HepG2 (cell line): ENCODE measurements around the gene KTN1. TPM values are rescaled to one million over a fixed set of nuclear protein-coding genes. Genes with fewer than 3 reads are reported as not detected.

Experiments used
- ATAC-seq: fragments of 200-7000 bp; cut with Tn5 transposase; 3 replicates; pipeline ENCODE4 v1.9.1; 2020; ENCODE audit warnings: mild to moderate bottlenecking, moderate library complexity
- BruUV-seq: library from RNA; stranded (reverse); fragments of 400-500 nt; replicated peaks from 2 replicates; lab custom pipeline; 2021; lab: Mats Ljungman, UMichigan
- CTCF ChIA-PET: fragments of 300-600 bp; formaldehyde crosslinking; extraction: SDS; loops from one replicate; lab custom pipeline; 2021; ENCODE audit warnings: low total read pairs, inconsistent platforms, low intra/inter-chr PET ratio; lab: Yijun Ruan, JAX
- POLR2A ChIA-PET: fragments of 350-600 bp; sonication (Branson Sonifier 250); formaldehyde crosslinking; loops from one replicate; lab custom pipeline; 2020; ENCODE audit warnings: antibody characterized with exemption, inconsistent platforms; lab: Yijun Ruan, JAX
- DNase-seq: peaks from one replicate; pipeline ENCODE4 v3.0.0-alpha.2; 2015; ENCODE audit warnings: low spot score
- FAIRE-seq: peaks from 3 replicates; lab custom pipeline; 2011; peaks lifted over from hg19 to GRCh38; lab: Jason Lieb, UNC
- H2AFZ ChIP-seq: one replicate; pipeline ENCODE4 v1.6.1; 2011; ENCODE audit warnings: low read length, inconsistent platforms
- H3K27ac ChIP-seq: fragments of 300-600 bp; 3 replicates; pipeline ENCODE4 v1.8.0; 2011; ENCODE audit warnings: mixed run types, mild to moderate bottlenecking, mixed read lengths, low read length, inconsistent platforms; ENCODE audit not compliant: insufficient read depth; ENCODE audit errors: extremely low read length
- H3K27me3 ChIP-seq, 2 experiments: fragments of 200-600 bp in 1 of 2; 2 replicates in 1 of 2; 3 replicates in 1 of 2; pipeline versions ENCODE4 v1.6.0 to v1.8.0; 2011; ENCODE audit warnings: low read length in 2 of 2, mild to moderate bottlenecking in 2 of 2, moderate library complexity in 2 of 2, inconsistent platforms in 1 of 2; ENCODE audit not compliant: insufficient read depth in 2 of 2, control insufficient read depth in 1 of 2
- H3K36me3 ChIP-seq, 2 experiments: fragments of 200-600 bp in 1 of 2; replicated peaks in 1 of 2; 2 replicates in 1 of 2; 3 replicates in 1 of 2; pipeline versions ENCODE4 v1.5.1 to v1.8.0; 2011; ENCODE audit warnings: low read length in 2 of 2, inconsistent platforms in 1 of 2; ENCODE audit not compliant: insufficient read depth in 2 of 2, control insufficient read depth in 1 of 2
- H3K4me1 ChIP-seq: 2 replicates; pipeline ENCODE4 v1.5.1; 2012; ENCODE audit warnings: low read length, inconsistent platforms; ENCODE audit not compliant: insufficient read depth
- H3K4me2 ChIP-seq: 2 replicates; pipeline ENCODE4 v1.6.0; 2011; ENCODE audit warnings: low read depth, low read length, inconsistent platforms
- H3K4me3 ChIP-seq, 3 experiments: fragments of 200-600 bp in 1 of 3; sonication (generic), shearing (Covaris generic) in 1 of 3; replicated peaks in 1 of 3; 2 replicates each; pipeline ENCODE4 v1.5.1; 2011 to 2016; ENCODE audit warnings: low read length in 3 of 3, inconsistent platforms in 2 of 3, low read depth in 2 of 3, mild to moderate bottlenecking in 2 of 3, control low read depth in 1 of 3, mixed read lengths in 1 of 3; ENCODE audit not compliant: insufficient read depth in 1 of 3
- H3K79me2 ChIP-seq: one replicate; pipeline ENCODE4 v1.6.1; 2011; ENCODE audit warnings: low read length, inconsistent platforms; ENCODE audit not compliant: insufficient read depth
- H3K9ac ChIP-seq: 2 replicates; pipeline ENCODE4 v1.6.0; 2011; ENCODE audit warnings: mild to moderate bottlenecking, low read depth, low read length, inconsistent platforms; ENCODE audit not compliant: insufficient read depth
- H3K9me3 ChIP-seq: 2 replicates; pipeline ENCODE4 v1.5.1; 2012; ENCODE audit warnings: mild to moderate bottlenecking, low read length
- H4K20me1 ChIP-seq: 2 replicates; pipeline ENCODE4 v1.6.0; 2011; ENCODE audit warnings: inconsistent platforms, mild to moderate bottlenecking, low read length, moderate library complexity; ENCODE audit not compliant: insufficient read depth
- AKAP8 ChIP-seq: sonication (generic); formaldehyde crosslinking; IDR thresholded peaks from 2 replicates; pipeline ENCODE4 v1.5.1; 2020; ENCODE audit warnings: mild to moderate bottlenecking, missing genetic modification reagents
- BCL6 ChIP-seq: IDR thresholded peaks from 2 replicates; pipeline ENCODE4 v1.6.1; 2016; ENCODE audit warnings: missing genetic modification reagents, missing compliant biosample characterization
- CEBPB ChIP-seq: IDR thresholded peaks from 2 replicates; pipeline ENCODE4 v1.6.1; 2011; ENCODE audit warnings: low read depth, low read length, improper control_type of control experiment, borderline replicate concordance
- JUNB ChIP-seq: sonication (generic); formaldehyde crosslinking; IDR thresholded peaks from 2 replicates; pipeline ENCODE4 v1.8.0; 2022; ENCODE audit warnings: missing genetic modification reagents, mild to moderate bottlenecking, borderline replicate concordance
- KDM2A ChIP-seq: sonication (generic); formaldehyde crosslinking; IDR thresholded peaks from 2 replicates; pipeline ENCODE4 v1.4.0; 2020; ENCODE audit warnings: low read depth, missing genetic modification reagents, borderline replicate concordance
- NFATC3 ChIP-seq: sonication (generic); formaldehyde crosslinking; IDR thresholded peaks from 2 replicates; pipeline ENCODE4 v1.5.1; 2020; ENCODE audit warnings: mild to moderate bottlenecking, missing genetic modification reagents
- RBAK ChIP-seq: sonication (generic); formaldehyde crosslinking; IDR thresholded peaks from 2 replicates; pipeline ENCODE4 v1.5.1; 2020; ENCODE audit warnings: mild to moderate bottlenecking, missing genetic modification reagents
- TRIM22 ChIP-seq: fragments of 450-650 bp; IDR thresholded peaks from 2 replicates; pipeline ENCODE4 v1.6.1; 2017
- UBTF ChIP-seq: sonication (generic); formaldehyde crosslinking; IDR thresholded peaks from 2 replicates; pipeline ENCODE4 v1.4.0; 2020; ENCODE audit warnings: mild to moderate bottlenecking, missing genetic modification reagents
- ZMAT3 ChIP-seq: sonication (generic); formaldehyde crosslinking; conservative IDR thresholded peaks from 2 replicates; pipeline ENCODE4 v1.7.0; 2021; ENCODE audit warnings: missing genetic modification reagents
- ZNF121 ChIP-seq: sonication (generic); formaldehyde crosslinking; IDR thresholded peaks from 2 replicates; pipeline ENCODE4 v1.5.0; 2020; ENCODE audit warnings: mild to moderate bottlenecking, missing genetic modification reagents
- ZNF143 ChIP-seq: sonication (generic); formaldehyde crosslinking; IDR thresholded peaks from 2 replicates; pipeline ENCODE4 v1.4.0; 2020; ENCODE audit warnings: missing genetic modification reagents
- ZNF382 ChIP-seq: sonication (generic); formaldehyde crosslinking; IDR thresholded peaks from 2 replicates; pipeline ENCODE4 v1.5.0; 2020; ENCODE audit warnings: missing genetic modification reagents, mild to moderate bottlenecking, borderline replicate concordance
- ZNF468 ChIP-seq: sonication (generic); formaldehyde crosslinking; IDR thresholded peaks from 2 replicates; pipeline ENCODE4 v1.8.0; 2022; ENCODE audit warnings: mild to moderate bottlenecking, moderate library complexity, missing genetic modification reagents
- ZNF7 ChIP-seq: IDR thresholded peaks from 2 replicates; pipeline ENCODE4 v1.6.1; 2016; ENCODE audit warnings: missing biosample characterization, missing genetic modification reagents
- ZNF709 ChIP-seq: sonication (generic); formaldehyde crosslinking; IDR thresholded peaks from 2 replicates; pipeline ENCODE4 v1.5.0; 2020; ENCODE audit warnings: mild to moderate bottlenecking, missing genetic modification reagents
- ZNF773 ChIP-seq: sonication (generic); formaldehyde crosslinking; IDR thresholded peaks from 2 replicates; pipeline ENCODE4 v1.4.0; 2020; ENCODE audit warnings: missing genetic modification reagents, borderline replicate concordance
- ZSCAN20 ChIP-seq: sonication (generic); formaldehyde crosslinking; IDR thresholded peaks from 2 replicates; pipeline ENCODE4 v1.4.0; 2020; ENCODE audit warnings: missing genetic modification reagents, mild to moderate bottlenecking, borderline replicate concordance
- WGBS: methylation state at CpG from one replicate; pipeline ENCODE4 v1.1.6; 2017; ENCODE audit warnings: low lambda C conversion rate; 5-methylcytosine and 5-hydroxymethylcytosine counted together
- in situ Hi-C: cut with HindIII; loops from 2 replicates; pipeline ENCODE4 v1.10.0; 2017; ENCODE audit warnings: low pct_unique_long_range_greater_than_20kb; ENCODE audit not compliant: extremely low pct_ligation_motif_present
- intact Hi-C: fragments of 100-400 bp; cut with micrococcal nuclease; formaldehyde crosslinking; loops from one replicate; pipeline ENCODE4 v1.10.0; 2022; ENCODE audit not compliant: unreplicated experiment
- polyA plus RNA-seq, 8 experiments: library from polyadenylated mRNA; depleted of rRNA in 3 of 8; stranded (reverse) in 7 of 8; unstranded in 1 of 8; fragments of >200 nt; fragmentation: Illumina TruSeq in 4 of 8; extraction: Trizol in 4 of 8; gene quantifications; 2 replicates each; pipeline versions ENCODE4 v1.2.1 to v1.2.3, GENCODE V29; 2011 to 2016; ENCODE audit warnings: low read depth in 4 of 8, missing spikeins in 1 of 8, mixed read lengths in 1 of 8; ENCODE audit not compliant: insufficient read depth in 1 of 8
- total RNA-seq, 5 experiments: library from RNA; depleted of rRNA; stranded (reverse); fragments of >200 nt; fragmentation: Illumina TruSeq; extraction: Trizol; gene quantifications; 2 replicates each; pipeline ENCODE4 v1.2.3, GENCODE V29; 2016; ENCODE audit warnings: low read depth in 1 of 5

The KTN1 gene
- total and polyA plus RNA-seq, 2 of the 13 experiments (the other 11 are each of a cell fraction or from before 2014, with no cell fraction given): 60.6 to 169 TPM

DNA sequence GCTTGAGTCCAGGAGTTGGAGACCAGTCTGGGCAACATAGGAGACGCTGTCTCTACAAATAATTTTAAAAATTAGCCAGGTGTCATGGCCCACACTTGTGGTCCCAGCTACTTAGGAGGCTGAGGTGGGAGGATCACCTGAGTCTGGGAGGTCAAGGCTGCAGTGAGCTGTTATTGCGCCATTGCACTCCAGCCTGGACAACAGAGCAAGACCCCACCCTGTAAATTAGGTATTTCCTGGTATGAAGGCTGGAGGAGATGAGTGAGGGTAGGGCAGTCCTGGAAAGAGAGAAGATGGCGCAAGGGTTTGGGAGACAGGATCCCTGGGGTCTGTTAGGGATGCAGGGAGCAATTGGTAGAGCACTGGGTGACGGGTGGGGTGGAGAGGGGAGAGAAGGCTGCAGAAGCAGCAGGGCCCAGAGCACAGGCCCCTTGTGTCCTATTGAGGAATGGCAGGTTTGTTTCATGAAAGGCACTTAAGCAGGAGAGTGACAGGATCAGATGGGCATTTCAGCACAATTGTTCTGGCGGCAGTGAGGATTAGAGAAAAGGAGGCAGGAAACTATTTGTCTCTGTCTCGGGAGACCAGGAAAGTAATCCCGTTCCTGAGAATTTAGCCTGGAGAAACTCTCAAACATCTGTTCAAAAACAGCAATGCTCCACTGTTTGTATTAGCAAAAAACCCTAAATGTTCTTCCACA lies 47.2 kb upstream of the KTN1 start:
- Histone ChIP-seq H4K20me1 (no peaks in the 10 kb centered on the region), H3K4me3 (no peak overlapping the region), H3K4me2 (no peak overlapping the region), H3K79me2 (no peaks in the 10 kb centered on the region), H3K27ac (no peak overlapping the region), H3K9ac (no peak overlapping the region), H3K4me1 (no peaks in the 10 kb centered on the region), H3K36me3 (no peaks in the 10 kb centered on the region), H3K9me3 (peaks cover 9% of the 10 kb centered on the region), H2AFZ (no peak overlapping the region), H3K27me3 (no peaks in the 10 kb centered on the region)
- ATAC-seq: peak; percentile 50; the same call in 2 of the 3 replicates
- no TSS peak for BruUV-seq
- POLR2A ChIA-PET: no interaction called here
- DNase-seq: no peak
- 91% methylated on average over 7 of the region's 7 CpGs for WGBS
- in situ Hi-C loops: no loop called here
- intact Hi-C loops: no loop called here
- CTCF ChIA-PET: no interaction called here
- FAIRE-seq: no peak
- 0 out of 2 replicates have a peak, but pooled peaks have one; percentile 22 for TF ChIP-seq CEBPB
- no peak for TF ChIP-seq ZNF143 (CRISPR knock-in tag)
- TF ChIP-seq ZNF121: peak; percentile 91
- no peak for TF ChIP-seq NFATC3 (CRISPR knock-in tag)
- no peak for TF ChIP-seq ZNF773 (CRISPR knock-in tag)
- no peak for TF ChIP-seq ZSCAN20 (CRISPR knock-in tag)
- TF ChIP-seq ZMAT3: no peak
- TF ChIP-seq ZNF709: no peak
- TF ChIP-seq AKAP8: no peak

DNA sequence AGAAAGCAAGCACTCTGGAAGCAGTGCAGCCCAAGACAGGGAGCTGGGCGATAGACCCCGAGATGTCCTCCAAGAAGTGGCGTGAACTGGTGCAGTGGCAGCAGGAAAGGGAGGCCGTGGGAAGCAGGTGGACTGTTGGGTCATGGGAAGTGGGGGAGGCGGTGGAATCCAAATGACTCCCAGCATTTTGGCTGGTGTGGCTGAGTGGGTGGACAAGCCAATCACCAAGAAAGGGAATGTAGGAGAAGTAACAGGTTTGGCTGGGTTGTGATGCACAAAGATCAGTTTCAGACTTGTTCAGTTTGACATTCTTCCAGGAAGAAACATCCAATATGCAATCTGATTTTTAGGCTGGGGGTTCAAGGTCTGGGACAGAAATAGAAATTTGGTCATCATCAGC lies 46.0 kb upstream of the KTN1 start:
- no TSS peak for BruUV-seq
- TF ChIP-seq TRIM22 (no peak), KDM2A (CRISPR knock-in tag) (no peak), RBAK (CRISPR knock-in tag) (no peak), ZNF468 (CRISPR knock-in tag) (no peak), ZNF382 (no peak), JUNB (CRISPR knock-in tag) (no peak), BCL6 (no peak), UBTF (no peak), ZNF7 (CRISPR knock-in tag) (no peak)

More for the DNA sequence above, 46.0 kb upstream of the KTN1 start:
- ChIA-PET CTCF (no interaction called here), POLR2A (no interaction called here)
- DNase-seq (no peak), FAIRE-seq (no peak), ATAC-seq (no peak)
- H3K4me1 ChIP-seq: no peaks in the 10 kb centered on the region
- H3K79me2 ChIP-seq: no peaks in the 10 kb centered on the region
- H3K27ac ChIP-seq: no peak overlapping the region
- no peak overlapping the region for H3K4me2 ChIP-seq
- H3K9ac ChIP-seq: no peak overlapping the region
- no peaks in the 10 kb centered on the region for H4K20me1 ChIP-seq
- no peak overlapping the region for H2AFZ ChIP-seq
- intact Hi-C loops: no loop called here
- no peaks in the 10 kb centered on the region for H3K27me3 ChIP-seq
- H3K4me3 ChIP-seq: no peak overlapping the region
- peaks cover 9% of the 10 kb centered on the region for H3K9me3 ChIP-seq
- WGBS: 92% methylated on average over 5 of the region's 5 CpGs
- no peaks in the 10 kb centered on the region for H3K36me3 ChIP-seq
- in situ Hi-C loops: no loop called here
